ENCODE results near the gene ARHGAP15. TPM values are rescaled to one million over a fixed set of nuclear protein-coding genes. Genes with fewer than 3 reads are reported as not detected.

ARHGAP15 gene
- total RNA-seq, 1 experiment from 2014 or later, result 82.8 TPM

- Histone ChIP-seq H3K27me3 (ENCODE audit: low read length) (no peaks in the 10 kb centered on the region), H3K27ac (ENCODE audit: low read length) (no peak overlapping the region), H3K79me2 (ENCODE audit: low read length) (no peaks in the 10 kb centered on the region), H3K4me1 (ENCODE audit: low read length) (peaks cover 10% of the 10 kb centered on the region), H3K4me3 (ENCODE audit: low read length) (no peak overlapping the region), H3K9me3 (ENCODE audit: low read length) (no peaks in the 10 kb centered on the region; the same call in 1 of the 2 replicates), H3K9ac (ENCODE audit: low read length) (no peak overlapping the region), H3K4me2 (ENCODE audit: low read depth, low read length, poor library complexity, severe bottlenecking) (no peak overlapping the region), H3K36me3 (ENCODE audit: insufficient read depth, low read length) (no peaks in the 10 kb centered on the region), H4K20me1 (ENCODE audit: insufficient read depth, low read depth, low read length) (no peaks in the 10 kb centered on the region), H2AFZ (ENCODE audit: low read length) (no peak overlapping the region), H3K9me2 (replicated peaks; ENCODE audit: insufficient read depth, low read length) (no peaks in the 10 kb centered on the region)
- no peak for DNase-seq
Measured at GRCh38 chr2:143706354-143706753, 577.1 kb downstream of the ARHGAP15 start.

- no peak for DNase-seq
- H2AFZ ChIP-seq (ENCODE audit: low read length), result no peak overlapping the region
- no peaks in the 10 kb centered on the region for H3K9me2 ChIP-seq (replicated peaks; ENCODE audit: insufficient read depth, low read length)
- H3K27ac ChIP-seq (ENCODE audit: low read length), result no peak overlapping the region
- no peaks in the 10 kb centered on the region for H3K79me2 ChIP-seq (ENCODE audit: low read length)
- no peaks in the 10 kb centered on the region for H4K20me1 ChIP-seq (ENCODE audit: insufficient read depth, low read depth, low read length)
- H3K4me1 ChIP-seq (ENCODE audit: low read length), result peaks cover 10% of the 10 kb centered on the region
- H3K9me3 ChIP-seq (ENCODE audit: low read length), result no peaks in the 10 kb centered on the region; the same call in 1 of the 2 replicates
- H3K4me3 ChIP-seq (ENCODE audit: low read length), result no peak overlapping the region
- H3K27me3 ChIP-seq (ENCODE audit: low read length), result no peaks in the 10 kb centered on the region
- no peak overlapping the region for H3K4me2 ChIP-seq (ENCODE audit: low read depth, low read length, poor library complexity, severe bottlenecking)
- no peaks in the 10 kb centered on the region for H3K36me3 ChIP-seq (ENCODE audit: insufficient read depth, low read length)
- no peak overlapping the region for H3K9ac ChIP-seq (ENCODE audit: low read length)
Measured at GRCh38 chr2:143708682-143709081, 579.5 kb downstream of the ARHGAP15 start.

- H3K27me3 ChIP-seq (ENCODE audit: low read length), result no peaks in the 10 kb centered on the region
- no peaks in the 10 kb centered on the region for H3K36me3 ChIP-seq (ENCODE audit: insufficient read depth, low read length)
- no peaks in the 10 kb centered on the region for H3K79me2 ChIP-seq (ENCODE audit: low read length)
Measured at GRCh38 chr2:143710196-143710595, 581.0 kb downstream of the ARHGAP15 start.

GRCh38 chr2:143710879-143711278 is 581.7 kb downstream of the ARHGAP15 start:
- Histone ChIP-seq H3K4me1 (ENCODE audit: low read length) (no peaks in the 10 kb centered on the region), H3K9me3 (ENCODE audit: low read length) (no peaks in the 10 kb centered on the region; the same call in 1 of the 2 replicates), H3K9ac (ENCODE audit: low read length) (no peak overlapping the region), H3K4me2 (ENCODE audit: low read depth, low read length, poor library complexity, severe bottlenecking) (no peak overlapping the region), H4K20me1 (ENCODE audit: insufficient read depth, low read depth, low read length) (no peaks in the 10 kb centered on the region), H3K27me3 (ENCODE audit: low read length) (no peaks in the 10 kb centered on the region), H3K79me2 (ENCODE audit: low read length) (no peaks in the 10 kb centered on the region), H2AFZ (ENCODE audit: low read length) (no peak overlapping the region), H3K9me2 (replicated peaks; ENCODE audit: insufficient read depth, low read length) (no peaks in the 10 kb centered on the region), H3K36me3 (ENCODE audit: insufficient read depth, low read length) (no peaks in the 10 kb centered on the region), H3K27ac (ENCODE audit: low read length) (no peak overlapping the region), H3K4me3 (ENCODE audit: low read length) (no peak overlapping the region)
- DNase-seq, result no peak

More at GRCh38 chr2:143710196-143710595, 581.0 kb downstream of the ARHGAP15 start:
- Histone ChIP-seq H4K20me1 (ENCODE audit: insufficient read depth, low read depth, low read length) (no peaks in the 10 kb centered on the region), H3K4me1 (ENCODE audit: low read length) (no peaks in the 10 kb centered on the region), H3K9ac (ENCODE audit: low read length) (no peak overlapping the region), H2AFZ (ENCODE audit: low read length) (no peak overlapping the region), H3K4me3 (ENCODE audit: low read length) (no peak overlapping the region), H3K27ac (ENCODE audit: low read length) (no peak overlapping the region), H3K4me2 (ENCODE audit: low read depth, low read length, poor library complexity, severe bottlenecking) (no peak overlapping the region), H3K9me2 (replicated peaks; ENCODE audit: insufficient read depth, low read length) (no peaks in the 10 kb centered on the region), H3K9me3 (ENCODE audit: low read length) (no peaks in the 10 kb centered on the region; the same call in 1 of the 2 replicates)
- DNase-seq, result no peak

- no peak for DNase-seq
- Histone ChIP-seq H3K9me3 (ENCODE audit: low read length) (no peaks in the 10 kb centered on the region; the same call in 1 of the 2 replicates), H3K27me3 (ENCODE audit: low read length) (no peaks in the 10 kb centered on the region), H3K4me3 (ENCODE audit: low read length) (no peak overlapping the region), H4K20me1 (ENCODE audit: insufficient read depth, low read depth, low read length) (no peaks in the 10 kb centered on the region), H3K4me1 (ENCODE audit: low read length) (no peaks in the 10 kb centered on the region), H3K79me2 (ENCODE audit: low read length) (no peaks in the 10 kb centered on the region), H3K9me2 (replicated peaks; ENCODE audit: insufficient read depth, low read length) (no peaks in the 10 kb centered on the region), H2AFZ (ENCODE audit: low read length) (no peak overlapping the region), H3K36me3 (ENCODE audit: insufficient read depth, low read length) (no peaks in the 10 kb centered on the region), H3K9ac (ENCODE audit: low read length) (no peak overlapping the region), H3K4me2 (ENCODE audit: low read depth, low read length, poor library complexity, severe bottlenecking) (no peak overlapping the region), H3K27ac (ENCODE audit: low read length) (no peak overlapping the region)
Measured at GRCh38 chr2:143716522-143716921, 587.3 kb downstream of the ARHGAP15 start.

- H3K36me3 ChIP-seq (ENCODE audit: insufficient read depth, low read length), result no peaks in the 10 kb centered on the region
- H3K9me2 ChIP-seq (replicated peaks; ENCODE audit: insufficient read depth, low read length), result no peaks in the 10 kb centered on the region
- no peak overlapping the region for H3K4me3 ChIP-seq (ENCODE audit: low read length)
- DNase-seq, result no peak
- no peaks in the 10 kb centered on the region for H4K20me1 ChIP-seq (ENCODE audit: insufficient read depth, low read depth, low read length)
- H3K79me2 ChIP-seq (ENCODE audit: low read length), result no peaks in the 10 kb centered on the region
- H3K27ac ChIP-seq (ENCODE audit: low read length), result no peak overlapping the region
- H3K9me3 ChIP-seq (ENCODE audit: low read length), result no peaks in the 10 kb centered on the region
- H3K4me2 ChIP-seq (ENCODE audit: low read depth, low read length, poor library complexity, severe bottlenecking), result no peak overlapping the region
- H3K4me1 ChIP-seq (ENCODE audit: low read length), result no peaks in the 10 kb centered on the region
- H2AFZ ChIP-seq (ENCODE audit: low read length), result no peak overlapping the region
- no peak overlapping the region for H3K9ac ChIP-seq (ENCODE audit: low read length)
- H3K27me3 ChIP-seq (ENCODE audit: low read length), result no peaks in the 10 kb centered on the region
Measured at GRCh38 chr2:143717053-143717452, 587.8 kb downstream of the ARHGAP15 start.

GRCh38 chr2:143717536-143718168 is 588.4 kb downstream of the ARHGAP15 start:
- DNase-seq, result no peak
- H3K9ac ChIP-seq (ENCODE audit: low read length), result no peak overlapping the region
- no peaks in the 10 kb centered on the region for H3K9me2 ChIP-seq (replicated peaks; ENCODE audit: insufficient read depth, low read length)
- no peak overlapping the region for H2AFZ ChIP-seq (ENCODE audit: low read length)
- H3K4me3 ChIP-seq (ENCODE audit: low read length), result no peak overlapping the region
- no peak overlapping the region for H3K27ac ChIP-seq (ENCODE audit: low read length)
- no peaks in the 10 kb centered on the region for H3K4me1 ChIP-seq (ENCODE audit: low read length)
- no peaks in the 10 kb centered on the region for H3K36me3 ChIP-seq (ENCODE audit: insufficient read depth, low read length)
- H3K9me3 ChIP-seq (ENCODE audit: low read length), result no peaks in the 10 kb centered on the region
- no peaks in the 10 kb centered on the region for H3K79me2 ChIP-seq (ENCODE audit: low read length)
- no peaks in the 10 kb centered on the region for H3K27me3 ChIP-seq (ENCODE audit: low read length)
- no peaks in the 10 kb centered on the region for H4K20me1 ChIP-seq (ENCODE audit: insufficient read depth, low read depth, low read length)
- H3K4me2 ChIP-seq (ENCODE audit: low read depth, low read length, poor library complexity, severe bottlenecking), result no peak overlapping the region

- no peaks in the 10 kb centered on the region for H4K20me1 ChIP-seq (ENCODE audit: insufficient read depth, low read depth, low read length)
- H2AFZ ChIP-seq (ENCODE audit: low read length), result no peak overlapping the region
- no peaks in the 10 kb centered on the region for H3K79me2 ChIP-seq (ENCODE audit: low read length)
- H3K4me2 ChIP-seq (ENCODE audit: low read depth, low read length, poor library complexity, severe bottlenecking), result no peak overlapping the region
- no peaks in the 10 kb centered on the region for H3K9me2 ChIP-seq (replicated peaks; ENCODE audit: insufficient read depth, low read length)
- no peak overlapping the region for H3K4me3 ChIP-seq (ENCODE audit: low read length)
- H3K36me3 ChIP-seq (ENCODE audit: insufficient read depth, low read length), result no peaks in the 10 kb centered on the region
- no peaks in the 10 kb centered on the region for H3K4me1 ChIP-seq (ENCODE audit: low read length)
- H3K27ac ChIP-seq (ENCODE audit: low read length), result no peak overlapping the region
- H3K9ac ChIP-seq (ENCODE audit: low read length), result no peak overlapping the region
- DNase-seq, result no peak
- no peaks in the 10 kb centered on the region for H3K9me3 ChIP-seq (ENCODE audit: low read length)
- no peaks in the 10 kb centered on the region for H3K27me3 ChIP-seq (ENCODE audit: low read length)
Measured at GRCh38 chr2:143718745-143719144, 589.5 kb downstream of the ARHGAP15 start.
